Adrenal gland (tissue), 12 donors: ENCODE measurements around the gene EVA1C. TPM values are rescaled to one million over a fixed set of nuclear protein-coding genes. Genes with fewer than 3 reads are reported as not detected.
"Not testable (repeated sequence)": the region's sequence is repeated elsewhere in the genome, so short reads cannot be mapped to it uniquely, and the experiment has no call there.

ENCODE experiments used
- DNase-seq, 7 donors: peaks; one replicate each; pipeline ENCODE4 v3.0.0-alpha.2; 2019 to 2020
- H3K27ac ChIP-seq, 5 donors: fragments of 200-600 bp; sonication (generic) in 4 of 5; 1 replicate in 3 of 5; 2 replicates in 2 of 5; pipeline versions ENCODE4 v1.5.1 to v1.8.0; 2016 to 2020; ENCODE audit warnings: mild to moderate bottlenecking in 1 of 5
- H3K27me3 ChIP-seq: fragments of 200-600 bp; 2 replicates; pipeline ENCODE4 v1.8.0; 2021
- H3K36me3 ChIP-seq, 2 donors: fragments of 200-600 bp; replicated peaks in 1 of 2; 1 replicate in 1 of 2; 2 replicates in 1 of 2; pipeline versions ENCODE4 v1.5.1 to v1.8.0; 2018 to 2022
- H3K4me1 ChIP-seq, 2 donors: fragments of 200-600 bp; replicated peaks in 1 of 2; 1 replicate in 1 of 2; 2 replicates in 1 of 2; pipeline versions ENCODE4 v1.5.1 to v1.8.0; 2018 to 2021
- H3K4me3 ChIP-seq, 4 donors: fragments of 200-600 bp; sonication (generic) in 3 of 4; one replicate each; pipeline ENCODE4 v1.5.1; 2016 to 2018
- H3K9me3 ChIP-seq, 3 donors: fragments of 200-600 bp; sonication (generic) in 1 of 3; replicated peaks in 1 of 3; 1 replicate in 2 of 3; 2 replicates in 1 of 3; pipeline versions ENCODE4 v1.5.1 to v1.8.0; 2016 to 2021
- CTCF ChIP-seq, 6 experiments: fragments of 450-650 bp in 4 of 6; fragments of 200-600 bp in 2 of 6; sonication (generic) in 1 of 6; IDR thresholded peaks; 1 replicate in 5 of 6; 2 replicates in 1 of 6; pipeline versions ENCODE4 v1.5.1 to v1.8.0; 2016 to 2021; ENCODE audit warnings: antibody characterized with exemption in 6 of 6, mild to moderate bottlenecking in 2 of 6, moderate library complexity in 1 of 6
- POLR2A ChIP-seq, 2 donors: fragments of 450-650 bp; IDR thresholded peaks; one replicate each; pipeline ENCODE4 v1.6.1; 2017; ENCODE audit warnings: antibody characterized with exemption in 2 of 2, mild to moderate bottlenecking in 2 of 2, moderate library complexity in 1 of 2
- WGBS, 4 donors: extraction: QIAGEN DNeasy Blood & Tissue Kit in 2 of 4; methylation state at CpG; one replicate each; pipeline versions ENCODE4 v1.1.5 to v1.1.7; 2013 to 2017; 5-methylcytosine and 5-hydroxymethylcytosine counted together
- intact Hi-C, 2 donors: fragments of 100-400 bp; cut with DNase I; formaldehyde crosslinking; loops; one replicate each; pipeline versions ENCODE4 v1.14.1 to v1.15.0; 2022 to 2023
- polyA plus RNA-seq, 3 donors: library from polyadenylated mRNA; stranded (reverse); fragments of 200-250 nt in 2 of 3; fragments of 350-450 nt in 1 of 3; fragmentation: Illumina TruSeq in 1 of 3; extraction: RNeasy Lipid Tissue Mini Kit (QIAGEN cat#74804) in 1 of 3; gene quantifications; one replicate each; pipeline ENCODE4 v1.2.3, GENCODE V29; 2013 to 2014
- total RNA-seq, 9 donors: library from RNA; depleted of rRNA in 4 of 9; stranded (reverse); fragments of >200 nt in 4 of 9; fragments of 120-200 nt in 1 of 9; fragmentation: NEBNext Ultra II Directional in 1 of 9; extraction: Animal tissue kit (Norgen Biotek cat#: 25700) in 1 of 9; gene quantifications; one replicate each; pipeline versions ENCODE4 v1.1.0 to v1.2.4, GENCODE V29; 2013 to 2023
- donor health status: healthy with polysubstance abuse.
- donor health status: Bipolar disorder and iron deficiency.
- donor health status: DM: yes; HTN: yes; CAD: no.
- donor health status: DM: no; HTN: no; CAD: no.
- donor health status: DM: no; HTN: no; CAD: no.
- donor health status: DM: yes; HTN: yes; CAD: no.

EVA1C gene
- total and polyA plus RNA-seq, 12 donors = 0.94 to 33.2 (median 12.1) TPM

DNA sequence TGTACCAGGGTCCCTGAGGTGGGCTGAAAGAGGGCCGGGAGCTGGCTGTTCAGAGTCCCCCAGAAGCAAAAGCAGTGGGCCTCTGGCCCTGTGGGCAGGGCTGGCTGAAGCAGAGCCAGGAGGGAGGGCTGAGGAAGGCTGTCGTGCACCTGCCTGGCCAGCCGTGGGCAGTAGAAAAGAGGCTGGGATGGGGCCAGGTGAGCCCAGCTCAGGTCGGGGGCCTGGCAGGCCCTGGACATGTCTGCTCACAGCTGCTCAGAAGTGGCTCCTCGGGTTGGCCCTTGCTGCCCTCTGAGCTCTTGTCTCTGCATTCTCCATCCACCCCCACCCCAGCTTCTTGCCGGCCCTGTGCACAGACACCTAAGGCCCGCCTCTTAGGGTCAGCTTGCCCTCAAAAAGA is 112.8 kb downstream of the EVA1C start:
- WGBS, 4 donors = 83 to 90% (median 87%) methylated on average over 2 to 7 of the region's 7 CpGs
- intact Hi-C loops = no loop called here
- no peaks in the 10 kb centered on the region for H3K36me3 ChIP-seq
- H3K4me1 ChIP-seq = peaks cover 0 to 14% of the 10 kb centered on the region in 2 donors
- no peaks in the 10 kb centered on the region for H3K9me3 ChIP-seq
- H3K27me3 ChIP-seq = no peaks in the 10 kb centered on the region
- no peak for DNase-seq
- no peak overlapping the region for H3K27ac ChIP-seq
- no peak overlapping the region for H3K4me3 ChIP-seq
- no peak for TF ChIP-seq CTCF (IDR thresholded peaks at IDR 0.05)
- no peak for TF ChIP-seq POLR2A (IDR thresholded peaks at IDR 0.05)

GRCh38 chr21:32529679-32530078 is 117.2 kb downstream of the EVA1C start:
- no peak overlapping the region for H3K4me3 ChIP-seq
- no peak overlapping the region for H3K27ac ChIP-seq
- no peaks in the 10 kb centered on the region for H3K4me1 ChIP-seq
- DNase-seq = no peak
- WGBS, 4 donors = 65 to 89% (median 80%) methylated on average over 4 of the region's 4 CpGs
- no peak for TF ChIP-seq CTCF (IDR thresholded peaks at IDR 0.05)
- TF ChIP-seq POLR2A (IDR thresholded peaks at IDR 0.05) = no peak
- no peaks in the 10 kb centered on the region for H3K36me3 ChIP-seq
- H3K27me3 ChIP-seq = no peaks in the 10 kb centered on the region
- no peaks in the 10 kb centered on the region for H3K9me3 ChIP-seq
- intact Hi-C loops = no loop called here

- 92 to 96% (median 93%) methylated on average over 7 of the region's 7 CpGs for WGBS, 4 donors
- H3K36me3 ChIP-seq, H3K27ac ChIP-seq, intact Hi-C loops, H3K27me3 ChIP-seq, H3K4me3 ChIP-seq, DNase-seq, H3K9me3 ChIP-seq, H3K4me1 ChIP-seq: not testable (repeated sequence)
These were observed 118.3 kb downstream of the EVA1C start for GRCh38 chr21:32530809-32531208.

- intact Hi-C loops, H3K36me3 ChIP-seq, H3K9me3 ChIP-seq, H3K4me3 ChIP-seq, H3K4me1 ChIP-seq, H3K27me3 ChIP-seq, DNase-seq, H3K27ac ChIP-seq: not testable (repeated sequence)
- WGBS, 4 donors = 52 to 92% (median 82%) methylated on average over 3 of the region's 3 CpGs
These were observed 119.1 kb downstream of the EVA1C start for GRCh38 chr21:32531561-32531960.

- Histone ChIP-seq H3K4me1 (no peaks in the 10 kb centered on the region), H3K27me3 (no peaks in the 10 kb centered on the region), H3K4me3 (no peak overlapping the region), H3K27ac (no peak overlapping the region), H3K36me3 (no peaks in the 10 kb centered on the region), H3K9me3 (no peaks in the 10 kb centered on the region)
- 73 to 89% (median 83%) methylated on average over 6 of the region's 6 CpGs for WGBS, 4 donors
- DNase-seq = no peak
- no peak for TF ChIP-seq POLR2A (IDR thresholded peaks at IDR 0.05)
- no peak for TF ChIP-seq CTCF (IDR thresholded peaks at IDR 0.05)
- intact Hi-C loops = no loop called here
These were observed 120.1 kb downstream of the EVA1C start for GRCh38 chr21:32532636-32533035.
